OCI-LY1 (cell line): Measurements from ENCODE around the gene VEGFA.

Experiments
- EZH2 ChIP-seq: fragments of 200-600 bp; sonication (generic), shearing (Covaris generic); IDR thresholded peaks from 2 replicates; pipeline ENCODE4 v1.8.0; 2017; ENCODE audit warnings: borderline replicate concordance, mixed run types, mild to moderate bottlenecking, antibody characterized with exemption, low read length, moderate library complexity, mixed read lengths
- TF ChIP-seq, protein P1 (sequence below): fragments of 200-600 bp; sonication (generic), shearing (Covaris generic); IDR thresholded peaks from 2 replicates; pipeline ENCODE4 v1.5.1; 2017; ENCODE audit warnings: mild to moderate bottlenecking, antibody characterized with exemption, low read length, moderate library complexity, mixed read lengths

DNA sequence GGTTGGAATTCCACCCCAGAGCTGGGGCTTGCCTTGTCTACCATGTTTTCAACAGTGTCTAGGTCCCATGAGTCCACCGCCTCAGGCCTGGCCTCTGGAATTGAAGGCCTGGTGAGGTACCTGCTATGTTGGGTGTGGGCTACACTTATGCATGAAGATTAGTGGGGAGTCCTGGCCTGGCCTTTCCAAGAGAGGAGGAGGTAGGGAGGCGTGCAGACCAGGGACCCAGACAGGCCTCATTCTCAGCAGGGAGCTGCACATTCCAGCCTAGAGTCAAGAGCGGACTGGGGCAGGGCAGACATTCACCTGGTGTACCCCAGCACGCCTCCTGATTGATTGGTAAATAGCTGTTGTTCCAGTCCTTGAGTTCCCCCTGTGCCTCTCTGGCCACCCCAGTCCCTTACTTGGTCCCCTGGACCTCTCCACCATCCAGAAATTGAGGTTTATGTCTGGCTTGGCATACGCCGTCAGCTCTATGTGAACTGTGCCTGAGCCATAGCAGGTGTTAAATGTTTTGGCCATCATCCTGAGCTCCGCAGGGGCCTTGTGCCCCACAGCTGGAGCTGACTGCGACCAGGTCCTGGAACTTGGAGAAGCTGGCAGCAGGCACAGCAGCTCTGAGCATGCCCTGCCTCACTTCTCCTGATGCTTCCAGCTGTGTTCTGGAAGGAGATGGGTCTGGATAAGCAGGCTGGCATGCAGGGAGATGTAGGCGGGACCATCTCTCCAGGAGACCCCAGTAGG lies 8.2 kb upstream of the VEGFA start:
- TF ChIP-seq, protein P1, sequence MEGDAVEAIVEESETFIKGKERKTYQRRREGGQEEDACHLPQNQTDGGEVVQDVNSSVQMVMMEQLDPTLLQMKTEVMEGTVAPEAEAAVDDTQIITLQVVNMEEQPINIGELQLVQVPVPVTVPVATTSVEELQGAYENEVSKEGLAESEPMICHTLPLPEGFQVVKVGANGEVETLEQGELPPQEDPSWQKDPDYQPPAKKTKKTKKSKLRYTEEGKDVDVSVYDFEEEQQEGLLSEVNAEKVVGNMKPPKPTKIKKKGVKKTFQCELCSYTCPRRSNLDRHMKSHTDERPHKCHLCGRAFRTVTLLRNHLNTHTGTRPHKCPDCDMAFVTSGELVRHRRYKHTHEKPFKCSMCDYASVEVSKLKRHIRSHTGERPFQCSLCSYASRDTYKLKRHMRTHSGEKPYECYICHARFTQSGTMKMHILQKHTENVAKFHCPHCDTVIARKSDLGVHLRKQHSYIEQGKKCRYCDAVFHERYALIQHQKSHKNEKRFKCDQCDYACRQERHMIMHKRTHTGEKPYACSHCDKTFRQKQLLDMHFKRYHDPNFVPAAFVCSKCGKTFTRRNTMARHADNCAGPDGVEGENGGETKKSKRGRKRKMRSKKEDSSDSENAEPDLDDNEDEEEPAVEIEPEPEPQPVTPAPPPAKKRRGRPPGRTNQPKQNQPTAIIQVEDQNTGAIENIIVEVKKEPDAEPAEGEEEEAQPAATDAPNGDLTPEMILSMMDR: no peak
- no peak for TF ChIP-seq EZH2
